ENCODE results near the gene SSBP3. TPM values are rescaled to one million over a fixed set of nuclear protein-coding genes. Genes with fewer than 3 reads are reported as not detected.

SSBP3 gene
- total RNA-seq, 1 experiment from 2014 or later: 26.5 TPM

DNA sequence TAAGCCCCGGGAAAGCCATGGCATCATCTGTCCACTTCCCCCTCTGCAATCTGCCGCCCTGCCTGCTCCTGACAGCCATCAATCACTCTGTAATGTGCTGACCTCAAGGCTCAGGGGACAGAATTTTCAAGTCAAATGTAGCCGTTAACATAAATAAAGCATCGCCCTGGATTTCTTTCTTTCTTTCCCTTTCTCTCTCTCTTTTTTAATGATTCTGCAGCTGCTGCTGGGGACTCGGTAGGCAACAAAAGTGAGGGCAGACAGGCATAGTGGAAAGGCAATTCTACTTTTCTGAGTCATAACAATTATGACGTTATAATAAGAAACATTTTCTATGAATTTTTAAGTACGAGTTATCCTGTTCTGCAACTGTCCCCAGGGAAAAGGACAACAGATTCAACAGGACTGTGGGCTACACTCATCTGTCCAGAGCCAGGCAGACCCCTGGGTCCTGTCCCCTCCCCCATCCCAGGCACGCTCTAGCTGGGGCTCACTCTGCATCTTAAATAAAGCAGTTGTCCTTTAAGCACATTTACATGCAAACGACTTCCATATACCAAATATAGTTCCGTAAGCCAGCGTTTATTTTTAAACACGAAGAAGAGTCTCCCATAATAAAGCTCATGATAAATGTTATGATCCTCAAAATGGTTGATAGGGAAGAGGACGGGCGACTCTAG, 78.7 kb downstream of the SSBP3 start:
- DNase-seq: no peak
- no peaks in the 10 kb centered on the region for H3K9me2 ChIP-seq (ENCODE audit: insufficient read depth)
- no peak overlapping the region for H3K4me2 ChIP-seq
- TF ChIP-seq CTCF (conservative IDR thresholded peaks at IDR 0.05): no peak
- no peak for TF ChIP-seq EZH2 (IDR thresholded peaks at IDR 0.05; ENCODE audit: low read depth)
- ChIA-PET POLR2A (ENCODE audit: unreplicated experiment) (interaction anchor here (0.7 kb wide), 1 partner anchor 83 kb away, joined by 4 read pairs; no protein-coding TSS in a partner anchor), CTCF (no interaction called here)
- no peak overlapping the region for H3K4me3 ChIP-seq
- H2AFZ ChIP-seq: no peak overlapping the region
- H3K27ac ChIP-seq: no peak overlapping the region
- no peaks in the 10 kb centered on the region for H3K27me3 ChIP-seq (ENCODE audit: insufficient read depth, low read depth)
- no peaks in the 10 kb centered on the region for H3K9me3 ChIP-seq (ENCODE audit: insufficient read depth, low read depth)
- H3K36me3 ChIP-seq (ENCODE audit: low read depth): no peaks in the 10 kb centered on the region
- H3F3A ChIP-seq (ENCODE audit: insufficient read depth, low read depth): no peaks in the 10 kb centered on the region
- H4K20me1 ChIP-seq (ENCODE audit: insufficient read depth): no peaks in the 10 kb centered on the region; the same call in 1 of the 2 replicates
- no TSS peak for BruUV-seq (replicated peaks)
- no peaks in the 10 kb centered on the region for H3K4me1 ChIP-seq (replicated peaks; ENCODE audit: insufficient read depth)
- intact Hi-C loops (cut with micrococcal nuclease; ENCODE audit: unreplicated experiment): no loop called here
- no peaks in the 10 kb centered on the region for H3K79me2 ChIP-seq (ENCODE audit: low read depth)

- Histone ChIP-seq H3K9me2 (ENCODE audit: insufficient read depth) (no peaks in the 10 kb centered on the region), H4K20me1 (ENCODE audit: insufficient read depth) (no peaks in the 10 kb centered on the region; the same call in 1 of the 2 replicates), H3K36me3 (ENCODE audit: low read depth) (no peaks in the 10 kb centered on the region), H3K4me2 (no peak overlapping the region), H3K9me3 (ENCODE audit: insufficient read depth, low read depth) (no peaks in the 10 kb centered on the region), H3K4me1 (replicated peaks; ENCODE audit: insufficient read depth) (no peaks in the 10 kb centered on the region), H3F3A (ENCODE audit: insufficient read depth, low read depth) (no peaks in the 10 kb centered on the region), H3K27me3 (ENCODE audit: insufficient read depth, low read depth) (no peaks in the 10 kb centered on the region), H2AFZ (no peak overlapping the region), H3K27ac (no peak overlapping the region), H3K79me2 (ENCODE audit: low read depth) (no peaks in the 10 kb centered on the region), H3K4me3 (no peak overlapping the region)
- intact Hi-C loops (cut with micrococcal nuclease; ENCODE audit: unreplicated experiment): no loop called here
- no peak for DNase-seq
- BruUV-seq (replicated peaks): no TSS peak
- ChIA-PET CTCF (no interaction called here), POLR2A (ENCODE audit: unreplicated experiment) (no interaction called here)
- no peak for TF ChIP-seq EZH2 (IDR thresholded peaks at IDR 0.05; ENCODE audit: low read depth)
- TF ChIP-seq CTCF (conservative IDR thresholded peaks at IDR 0.05): no peak
Measured at GRCh38 chr1:54326543-54327385, 79.4 kb downstream of the SSBP3 start.

- Histone ChIP-seq H3K36me3 (ENCODE audit: low read depth) (no peaks in the 10 kb centered on the region), H3K9me3 (ENCODE audit: insufficient read depth, low read depth) (no peaks in the 10 kb centered on the region), H2AFZ (no peak overlapping the region), H3K4me1 (replicated peaks; ENCODE audit: insufficient read depth) (no peaks in the 10 kb centered on the region), H3K4me2 (no peak overlapping the region), H3K27ac (no peak overlapping the region), H3K4me3 (no peak overlapping the region), H3K79me2 (ENCODE audit: low read depth) (no peaks in the 10 kb centered on the region), H3K27me3 (ENCODE audit: insufficient read depth, low read depth) (no peaks in the 10 kb centered on the region), H4K20me1 (ENCODE audit: insufficient read depth) (no peaks in the 10 kb centered on the region; the same call in 1 of the 2 replicates), H3K9me2 (ENCODE audit: insufficient read depth) (no peaks in the 10 kb centered on the region), H3F3A (ENCODE audit: insufficient read depth, low read depth) (no peaks in the 10 kb centered on the region)
- ChIA-PET POLR2A (ENCODE audit: unreplicated experiment) (no interaction called here), CTCF (no interaction called here)
- no TSS peak for BruUV-seq (replicated peaks)
- DNase-seq: no peak
- TF ChIP-seq CTCF (conservative IDR thresholded peaks at IDR 0.05) (no peak), EZH2 (IDR thresholded peaks at IDR 0.05; ENCODE audit: low read depth) (no peak)
- intact Hi-C loops (cut with micrococcal nuclease; ENCODE audit: unreplicated experiment): no loop called here
Measured at GRCh38 chr1:54325703-54326461, 80.3 kb downstream of the SSBP3 start.
